HG02840 (cell line): ENCODE measurements around the gene PTOV1.

Experiments
- ATAC-seq: cut with Tn5 transposase; IDR thresholded peaks from one replicate; pipeline ENCODE4 v1.9.1; 2021; ENCODE audit warnings: mild to moderate bottlenecking, moderate library complexity, moderate number of reproducible peaks; ENCODE audit not compliant: unreplicated experiment, low FRiP score

The PTOV1 gene

DNA sequence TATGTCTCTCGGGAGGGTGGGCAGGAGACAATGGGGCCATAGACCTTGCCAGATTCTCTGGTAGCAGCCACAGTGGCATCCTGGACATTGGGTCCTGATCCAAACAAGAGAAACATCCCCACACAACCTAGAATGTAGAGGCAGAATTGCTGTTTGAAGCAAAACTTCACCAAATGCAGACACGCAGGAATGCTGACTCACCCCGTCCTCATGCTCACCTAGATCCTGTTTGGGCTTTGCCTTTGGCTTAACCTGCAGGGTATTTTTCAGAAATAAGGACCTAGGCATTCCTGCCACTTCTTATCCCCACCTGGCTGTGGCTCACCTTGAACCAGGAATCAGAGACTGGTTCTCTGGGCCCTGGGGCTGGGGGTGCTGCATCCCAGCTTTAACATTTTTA, 33.8 kb downstream of the PTOV1 start:
- no peak for ATAC-seq

DNA sequence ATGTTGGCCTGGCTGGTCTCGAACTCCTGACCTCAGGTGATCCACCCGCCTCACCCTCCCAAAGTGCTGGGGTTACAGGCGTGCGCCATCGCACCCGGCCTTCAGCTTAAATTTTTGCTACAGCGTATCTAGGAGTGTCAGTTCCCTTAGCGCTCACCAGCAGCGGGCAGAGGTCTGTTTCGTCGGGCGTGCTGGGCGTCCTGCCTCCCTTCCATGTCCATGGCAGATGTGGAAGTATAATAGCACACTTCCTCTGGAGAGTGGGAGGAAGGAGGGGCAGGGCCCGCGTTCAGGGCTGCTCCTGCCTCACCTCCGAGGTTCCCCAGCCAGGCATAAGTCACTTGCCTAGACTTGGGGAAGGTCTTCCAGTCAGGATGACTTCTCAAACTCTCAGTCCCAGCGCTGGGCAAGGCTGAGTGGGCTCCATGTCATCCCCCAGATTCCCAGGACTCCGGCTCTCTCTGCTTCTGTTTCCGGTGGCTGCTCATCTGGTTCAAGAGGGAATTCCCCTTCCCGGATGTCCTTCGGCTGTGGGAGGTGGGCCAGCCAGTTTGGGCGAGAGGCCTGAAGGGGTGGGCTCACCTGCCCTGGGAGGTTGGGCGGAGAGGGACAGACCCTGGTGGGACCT, 36.2 kb downstream of the PTOV1 start:
- ATAC-seq, result no peak

DNA sequence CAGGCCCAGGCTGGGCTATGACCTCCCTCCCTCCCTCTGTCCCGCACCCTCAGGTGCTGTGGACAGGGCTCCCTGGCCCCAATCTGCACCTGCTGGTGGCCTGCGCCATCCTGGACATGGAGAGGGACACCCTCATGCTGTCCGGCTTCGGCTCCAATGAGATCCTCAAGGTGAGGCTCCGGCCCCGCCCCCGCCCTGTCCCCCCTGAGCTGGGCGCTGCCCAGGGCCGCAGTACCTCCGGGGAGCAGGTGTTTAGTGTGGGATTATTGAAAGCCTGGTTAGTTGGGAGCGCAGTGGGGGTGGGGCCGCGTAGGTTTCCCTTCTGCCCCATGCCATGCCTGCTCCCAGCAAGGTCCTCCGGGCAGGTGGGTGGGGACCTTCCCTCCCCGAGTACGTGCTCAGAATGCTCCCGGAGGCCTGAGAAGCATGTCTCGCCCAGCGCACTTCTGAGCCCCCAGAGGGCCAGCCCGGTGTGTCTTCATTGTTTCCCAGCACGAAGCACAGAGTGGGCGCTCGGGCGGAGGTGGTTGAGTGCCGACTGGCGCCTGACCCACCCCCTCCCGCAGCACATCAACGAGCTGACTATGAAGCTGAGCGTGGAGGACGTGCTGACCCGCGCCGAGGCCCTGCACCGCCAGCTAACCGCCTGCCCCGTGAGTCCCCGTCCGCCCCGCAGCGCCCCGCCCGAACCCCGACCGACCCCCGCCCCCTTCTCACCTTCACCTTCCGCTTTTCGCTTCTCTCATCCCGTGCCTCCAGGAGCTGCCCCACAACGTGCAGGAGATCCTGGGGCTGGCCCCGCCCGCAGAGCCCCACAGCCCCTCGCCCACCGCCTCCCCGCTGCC, 36.9 kb downstream of the PTOV1 start:
- ATAC-seq, result no peak

DNA sequence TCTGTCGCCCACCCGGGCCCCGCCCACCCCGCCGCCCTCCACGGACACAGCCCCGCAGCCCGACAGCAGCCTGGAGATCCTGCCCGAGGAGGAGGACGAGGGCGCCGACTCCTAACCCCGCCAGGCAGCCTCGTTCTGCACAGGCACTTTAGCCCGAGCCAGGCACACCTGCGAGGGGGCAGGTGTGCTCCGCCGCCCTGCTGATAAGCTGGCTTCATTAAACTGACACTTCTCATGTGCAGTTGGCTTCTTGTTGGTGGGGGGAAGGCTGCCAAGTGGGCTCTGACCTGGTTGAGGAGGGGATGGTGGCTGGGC, 37.5 kb downstream of the PTOV1 start:
- ATAC-seq, result no peak

DNA sequence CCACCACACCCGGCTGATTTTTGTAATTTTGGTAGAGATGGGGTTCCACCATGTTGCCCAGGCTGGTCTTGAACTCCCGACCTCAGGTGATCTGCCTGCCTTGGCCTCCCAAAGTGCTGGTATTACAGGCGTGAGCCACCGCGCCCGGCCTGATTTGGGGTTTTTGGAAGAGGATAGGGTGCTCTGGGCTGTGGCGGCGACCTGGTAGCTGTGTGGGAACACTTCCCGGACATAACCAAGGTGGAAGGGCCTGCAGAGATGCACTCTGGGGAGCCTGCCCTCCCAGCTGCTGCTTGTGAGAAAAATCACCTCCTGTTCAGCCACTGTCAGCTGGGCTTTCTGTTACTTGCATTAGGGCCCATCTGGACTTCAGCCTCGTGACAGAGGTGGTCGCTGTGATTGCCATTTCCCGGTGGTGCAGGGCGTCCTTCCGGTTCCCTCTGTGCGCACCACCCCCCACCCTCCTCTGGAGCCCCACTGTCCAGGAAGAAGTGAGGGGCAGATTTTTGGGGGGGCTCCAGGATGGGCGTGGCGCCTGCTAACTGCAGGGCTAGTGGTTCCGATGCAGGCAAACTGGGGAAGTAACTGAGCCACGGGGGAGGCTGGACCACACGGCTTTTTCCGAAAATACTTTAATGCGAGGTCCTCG, 38.2 kb downstream of the PTOV1 start:
- ATAC-seq, result no peak

DNA sequence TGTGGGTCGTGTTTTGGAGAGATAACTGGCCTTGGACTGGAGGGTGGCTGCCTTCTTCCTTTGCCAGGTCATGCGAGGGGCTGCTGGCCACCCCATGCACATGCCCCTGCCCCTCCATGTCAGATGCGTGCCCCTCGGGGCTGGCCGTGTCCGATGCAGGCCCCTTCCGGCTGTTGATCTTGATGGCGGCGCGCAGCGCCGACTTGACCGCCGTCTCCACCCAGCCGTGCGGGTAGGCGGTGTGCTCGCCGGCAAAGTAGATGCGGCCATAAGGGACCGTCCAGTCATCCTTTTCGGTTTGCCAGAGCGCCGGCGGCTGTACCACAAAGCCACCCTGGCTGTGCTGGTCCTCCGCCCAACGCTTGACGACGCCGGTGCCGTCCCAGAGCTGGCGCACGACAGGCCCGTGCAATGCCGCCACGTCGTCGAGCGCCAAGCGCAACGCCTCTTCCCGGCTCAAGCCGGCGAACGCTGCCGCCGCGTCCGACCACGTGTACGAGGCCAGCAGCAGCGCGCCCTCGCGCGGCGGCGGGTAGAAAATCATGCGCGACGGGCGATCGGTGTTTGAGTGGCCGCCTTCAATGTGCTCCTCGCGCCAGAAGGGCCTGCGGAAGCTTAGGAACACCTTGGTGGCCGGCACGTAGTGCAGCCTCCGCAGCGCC, 38.9 kb downstream of the PTOV1 start:
- ATAC-seq, result no peak

DNA sequence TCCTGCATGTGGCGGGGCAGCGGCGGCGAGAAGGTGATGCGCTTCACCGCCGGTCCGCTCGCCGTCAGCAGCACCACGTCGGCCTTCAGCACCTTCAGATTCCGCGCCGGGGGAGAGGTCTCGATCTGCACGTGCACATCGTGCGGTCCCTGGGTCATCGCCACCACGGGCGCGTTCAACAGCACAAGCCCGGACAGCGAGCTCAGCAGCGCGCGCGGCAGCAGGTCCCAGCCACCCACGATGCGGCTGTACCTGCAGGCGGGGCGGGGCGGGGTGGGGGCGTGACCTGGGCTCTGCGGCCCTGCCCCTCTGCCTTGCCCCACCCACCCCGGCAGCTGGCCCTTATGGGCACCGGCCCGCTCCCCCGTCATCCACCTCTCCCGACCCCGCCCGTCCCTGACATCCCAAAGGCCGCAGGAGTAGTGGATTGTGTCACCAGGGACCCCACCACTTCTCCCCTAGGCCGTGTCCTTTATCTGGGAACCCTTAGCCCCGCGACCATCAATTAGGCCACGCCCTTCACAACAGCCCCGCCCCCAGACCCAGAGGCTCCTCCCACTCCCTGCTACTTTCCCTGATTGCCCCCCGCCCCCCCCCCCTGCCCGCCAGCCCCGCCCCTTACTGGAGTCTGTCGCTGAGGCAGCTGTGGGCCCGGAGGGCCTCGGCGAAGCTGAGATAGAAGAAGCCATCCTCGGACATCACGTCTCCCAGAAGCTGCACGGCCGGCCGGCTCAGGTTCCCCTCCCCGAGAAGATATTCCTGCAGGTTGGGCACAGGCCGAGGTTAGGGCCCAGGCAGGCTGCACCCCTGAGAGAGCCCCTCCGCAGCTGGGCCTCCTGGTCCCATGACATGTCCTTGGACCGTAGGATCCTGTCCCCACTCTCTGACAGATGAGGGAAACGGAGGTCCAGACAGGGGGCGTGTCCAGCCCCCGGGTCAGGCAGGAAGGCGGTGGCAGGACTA, 39.7 kb downstream of the PTOV1 start:
- no peak for ATAC-seq

DNA sequence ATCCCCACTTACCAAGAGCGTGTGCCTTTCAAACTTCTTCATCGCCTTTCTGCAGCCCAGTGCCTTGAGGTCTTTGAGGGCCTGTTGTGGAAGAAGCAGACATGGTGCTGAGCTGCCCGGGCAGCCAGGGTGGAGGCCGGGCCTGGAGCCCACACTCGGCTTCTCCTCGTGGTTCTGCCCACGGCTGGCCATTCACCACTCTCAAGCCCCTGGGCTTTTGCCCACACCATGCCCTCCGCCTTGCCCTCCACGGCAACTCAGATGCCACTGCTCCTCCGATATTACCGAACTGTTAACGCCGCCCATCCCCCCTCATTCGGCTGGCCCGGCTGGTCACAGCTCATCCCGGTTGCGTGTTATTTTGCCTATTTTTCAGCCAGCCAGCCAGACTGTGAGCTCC, 40.4 kb downstream of the PTOV1 start:
- ATAC-seq, result no peak

DNA sequence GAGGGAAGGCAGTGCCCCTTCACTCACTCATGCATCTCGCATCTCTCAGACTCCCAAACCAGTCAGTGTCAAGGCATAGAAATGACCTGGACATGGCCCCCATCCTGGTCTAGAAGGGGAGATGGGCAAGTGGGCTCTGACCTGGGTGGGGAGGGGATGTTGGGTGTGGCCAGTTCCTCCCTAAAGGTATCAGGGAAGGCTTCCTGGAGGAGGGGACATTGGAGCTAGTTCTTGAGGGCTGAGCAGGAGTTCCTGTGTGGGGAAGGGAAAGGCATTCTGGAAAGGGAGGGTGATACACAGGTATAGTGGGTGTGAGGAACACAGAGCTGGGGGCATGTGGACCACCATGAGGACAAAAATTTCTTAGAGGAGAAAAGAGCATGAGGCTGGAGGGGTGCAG, 41.8 kb downstream of the PTOV1 start:
- no peak for ATAC-seq

DNA sequence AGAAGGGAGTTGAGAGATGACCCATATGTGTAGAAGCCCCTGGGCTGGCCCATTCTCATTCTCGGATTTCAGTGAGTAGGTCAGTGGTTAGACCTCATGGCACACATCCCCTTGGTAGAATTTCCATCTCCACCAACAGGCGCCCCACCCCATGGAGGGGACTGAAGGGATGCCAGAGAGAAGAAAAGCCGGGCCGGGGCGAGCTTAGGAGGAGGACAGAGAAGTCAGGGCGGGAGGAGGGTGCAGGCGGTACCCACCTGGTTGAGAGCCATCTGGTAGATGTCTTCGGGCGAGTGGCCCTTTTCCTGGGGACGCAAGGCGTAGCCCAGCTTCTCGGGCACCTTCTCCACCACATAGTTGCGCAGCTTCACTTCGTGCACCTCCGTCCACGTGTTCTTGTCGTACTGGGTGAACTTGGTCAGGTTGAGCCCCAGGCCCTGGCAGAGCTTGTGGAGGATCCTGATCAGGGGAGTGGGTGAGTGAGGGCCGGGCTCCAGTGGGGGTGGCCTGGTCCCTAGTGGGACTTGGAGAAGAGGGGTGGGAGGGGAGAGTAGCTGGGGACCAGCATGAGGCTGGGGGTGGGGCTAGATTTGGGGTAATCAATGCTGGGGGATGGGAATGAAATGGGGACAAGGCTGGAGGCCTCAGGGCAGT, 43.2 kb downstream of the PTOV1 start:
- no peak for ATAC-seq

DNA sequence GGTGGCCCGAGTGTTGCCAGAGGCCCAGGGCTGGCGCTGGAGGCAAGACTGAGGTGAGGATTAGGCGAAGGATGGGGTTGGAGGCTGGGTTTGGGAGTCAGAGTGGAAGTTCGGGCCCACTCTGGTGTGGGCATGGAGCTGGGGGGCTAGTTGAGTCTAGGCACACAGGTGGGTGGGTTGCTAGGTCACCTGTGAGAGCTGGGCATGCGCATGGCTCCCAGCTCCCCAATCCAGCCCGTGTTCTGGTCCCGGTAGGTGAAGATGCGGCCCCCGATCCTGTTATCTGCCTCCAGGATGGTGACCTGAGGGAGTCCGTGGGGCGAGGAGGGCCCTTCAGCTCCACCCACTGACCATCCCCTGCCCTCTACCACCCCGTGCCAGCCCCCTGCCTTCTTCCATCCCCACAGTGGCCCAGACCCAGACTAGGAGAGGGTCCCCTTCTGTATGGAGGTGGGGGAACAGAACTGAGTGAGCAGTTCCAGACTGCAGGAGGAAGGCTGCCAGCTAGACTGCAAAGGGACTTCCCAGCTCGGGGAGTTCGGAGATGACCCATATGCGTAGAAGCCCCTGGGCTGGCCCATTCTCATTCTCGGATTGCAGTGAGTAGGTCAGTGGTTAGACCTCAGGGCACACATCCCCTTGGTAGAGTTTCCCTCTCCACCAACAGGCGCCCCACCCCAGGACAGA, 44.1 kb downstream of the PTOV1 start:
- ATAC-seq, result no peak

DNA sequence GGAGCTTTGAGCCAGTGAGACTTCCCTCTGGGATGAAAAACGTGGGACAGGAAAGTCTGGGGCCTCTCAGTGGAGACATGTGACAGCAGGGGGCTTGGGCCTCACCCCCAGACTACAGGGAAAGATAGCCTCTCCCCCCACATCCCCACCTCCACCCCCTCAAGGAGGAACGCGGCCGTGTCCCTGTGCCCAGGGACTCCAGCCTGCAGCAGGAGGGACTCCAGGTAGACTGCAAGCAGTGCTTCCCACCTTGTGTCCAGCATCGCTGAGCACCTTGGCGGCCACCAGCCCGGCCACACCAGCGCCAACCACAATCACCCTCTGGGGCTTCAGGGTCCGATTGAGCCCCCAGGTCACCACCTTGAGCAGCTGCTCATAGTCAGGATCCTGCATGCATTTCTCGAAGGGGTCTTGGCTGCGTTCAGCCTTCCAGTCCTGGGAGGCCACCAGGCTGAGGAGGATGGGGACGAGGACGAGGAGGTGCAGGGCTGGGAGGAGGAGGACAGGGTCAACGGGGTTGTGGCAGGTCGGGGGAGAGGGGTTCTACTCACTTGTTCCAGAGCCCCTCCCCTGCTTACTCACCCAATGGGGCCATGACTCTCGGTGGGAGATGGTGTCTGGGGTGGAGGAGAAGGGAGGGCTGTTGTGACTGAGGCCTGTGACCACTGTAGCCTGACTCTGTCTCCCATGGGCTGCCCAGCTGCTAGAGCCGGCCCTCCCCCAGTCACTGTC, 44.8 kb downstream of the PTOV1 start:
- ATAC-seq, result no peak

DNA sequence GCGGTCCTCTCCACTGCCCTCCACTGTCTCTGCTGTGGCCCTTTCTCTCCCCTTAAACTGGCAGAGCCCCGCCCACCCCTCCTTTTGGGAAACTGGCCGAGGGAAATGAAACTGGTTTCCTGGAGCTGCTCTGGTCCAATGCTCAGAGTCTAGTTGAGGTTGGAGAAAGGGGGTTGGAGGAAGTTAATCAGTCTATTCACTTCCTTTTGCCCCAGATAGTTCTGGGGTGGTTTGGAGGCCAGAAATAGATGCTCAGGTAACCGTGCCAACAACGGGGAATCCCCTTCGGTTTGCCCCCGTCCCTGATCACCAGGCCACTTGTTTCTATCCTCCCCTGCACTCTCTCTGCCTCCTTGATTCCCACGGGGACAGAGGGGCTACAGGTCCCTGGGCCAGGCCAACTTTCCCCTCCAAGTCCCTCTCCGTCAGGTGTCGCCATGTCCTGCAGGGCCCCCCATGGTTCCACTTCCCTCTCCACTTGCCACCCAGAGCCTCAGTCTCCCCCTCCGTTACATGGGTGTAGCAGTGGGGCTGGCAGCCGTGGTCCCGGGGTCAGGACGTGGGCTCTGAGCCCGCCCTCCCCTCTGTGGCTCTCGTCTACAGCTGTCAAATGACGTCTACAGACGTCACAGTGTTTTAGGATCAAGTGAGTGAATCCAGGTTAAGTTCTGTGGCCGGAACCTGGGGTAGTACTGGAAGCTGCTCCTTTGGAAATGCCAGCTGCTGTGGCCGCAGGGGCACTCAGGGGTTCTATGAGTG, 46.1 kb downstream of the PTOV1 start, which contains the start of gene IL4I1:
TSS of gene IL4I1 (minus strand) at position 25 of the 759 bp plus-strand sequence. CDS start 727 bp downstream, outside the sequence.
- ATAC-seq, result no peak

DNA sequence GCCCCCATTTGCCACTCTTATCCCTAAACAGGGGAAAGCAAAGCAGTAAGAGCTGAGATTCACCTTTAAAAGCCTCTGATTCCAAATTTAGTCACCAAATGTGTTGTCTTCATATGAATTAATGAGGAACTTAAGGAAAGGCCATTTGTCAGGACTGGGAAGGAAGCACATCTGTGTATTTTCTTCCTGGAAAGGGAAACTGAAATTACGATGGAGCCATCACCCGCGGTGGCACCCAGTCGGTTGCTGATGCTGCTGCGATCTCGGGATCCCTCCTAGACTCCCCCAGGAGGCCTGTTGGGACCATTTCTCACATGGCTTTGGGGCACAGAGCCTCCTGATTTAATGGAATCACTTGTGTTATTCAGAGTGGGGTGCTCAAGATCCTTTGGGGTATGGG, 53.2 kb downstream of the PTOV1 start:
- no peak for ATAC-seq

DNA sequence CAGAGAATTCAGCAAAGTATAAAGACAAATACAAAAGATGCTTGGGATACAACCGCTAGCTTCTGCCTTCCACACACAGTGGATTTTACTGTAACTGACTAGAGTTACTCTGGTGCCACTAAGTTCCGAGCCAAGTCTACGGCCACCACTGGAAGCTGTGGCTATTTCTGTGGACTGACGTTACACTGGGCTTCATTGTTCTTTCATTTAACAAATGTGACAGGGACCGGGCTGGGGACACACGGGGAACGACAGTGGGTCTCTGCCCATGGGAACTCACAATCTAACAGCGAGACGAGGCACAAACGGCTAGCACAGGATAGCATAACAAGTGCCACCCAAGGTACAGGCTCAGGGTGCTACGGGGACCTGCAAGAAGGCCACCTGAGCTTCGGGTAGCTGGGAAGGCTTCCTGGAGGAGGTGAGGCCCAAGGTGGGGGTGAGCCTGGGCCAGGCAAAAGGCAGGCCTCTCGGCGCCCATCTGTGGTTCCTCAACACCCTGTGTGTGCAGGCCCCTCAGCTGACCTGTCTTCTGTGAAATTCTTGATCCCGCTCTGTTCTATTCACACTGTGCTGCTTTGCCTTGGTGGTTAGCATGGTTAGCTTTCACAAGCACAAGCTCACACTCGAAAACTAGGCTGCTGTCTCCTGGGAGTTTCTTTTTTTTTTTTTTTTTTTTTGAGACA, 56.1 kb downstream of the PTOV1 start:
- no peak for ATAC-seq

DNA sequence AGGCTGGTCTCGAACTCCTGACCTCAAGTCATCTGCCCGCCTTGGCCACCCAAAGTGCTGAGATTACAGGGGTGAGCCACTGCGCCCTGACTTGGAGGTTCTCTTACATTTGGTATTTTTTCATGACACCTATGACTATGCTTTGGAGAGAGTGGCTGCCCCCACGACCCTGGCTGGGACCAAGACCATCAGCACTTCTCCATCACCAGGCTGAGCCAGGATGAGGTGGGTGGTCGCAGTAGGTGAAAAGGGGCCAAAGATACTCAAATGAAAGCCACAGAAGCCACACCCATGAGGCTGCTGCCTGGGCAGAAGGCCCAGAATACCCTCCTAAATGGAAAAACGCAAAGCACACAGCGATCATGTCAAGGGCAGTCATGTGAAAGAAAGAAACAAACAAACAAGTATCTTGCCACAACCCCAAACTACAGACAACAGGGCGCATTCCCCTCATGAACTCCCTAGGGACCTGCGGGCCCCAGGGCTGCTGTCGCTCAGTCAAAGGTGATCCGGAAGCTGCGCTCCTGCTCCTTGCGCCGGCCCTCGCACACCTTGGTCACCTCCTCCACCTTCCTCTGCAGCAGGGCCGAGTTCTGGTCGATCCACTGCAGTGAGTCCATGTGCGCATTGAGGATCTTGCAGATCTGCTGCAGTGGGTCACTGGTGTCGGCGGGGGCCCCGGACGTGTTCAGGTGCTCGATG, 56.9 kb downstream of the PTOV1 start:
- no peak for ATAC-seq
